ENCODE results near the gene BBIP1.
"Not testable (repeated sequence)": the region's sequence is repeated elsewhere in the genome, so short reads cannot be mapped to it uniquely, and the experiment has no call there.

Gene BBIP1

DNA sequence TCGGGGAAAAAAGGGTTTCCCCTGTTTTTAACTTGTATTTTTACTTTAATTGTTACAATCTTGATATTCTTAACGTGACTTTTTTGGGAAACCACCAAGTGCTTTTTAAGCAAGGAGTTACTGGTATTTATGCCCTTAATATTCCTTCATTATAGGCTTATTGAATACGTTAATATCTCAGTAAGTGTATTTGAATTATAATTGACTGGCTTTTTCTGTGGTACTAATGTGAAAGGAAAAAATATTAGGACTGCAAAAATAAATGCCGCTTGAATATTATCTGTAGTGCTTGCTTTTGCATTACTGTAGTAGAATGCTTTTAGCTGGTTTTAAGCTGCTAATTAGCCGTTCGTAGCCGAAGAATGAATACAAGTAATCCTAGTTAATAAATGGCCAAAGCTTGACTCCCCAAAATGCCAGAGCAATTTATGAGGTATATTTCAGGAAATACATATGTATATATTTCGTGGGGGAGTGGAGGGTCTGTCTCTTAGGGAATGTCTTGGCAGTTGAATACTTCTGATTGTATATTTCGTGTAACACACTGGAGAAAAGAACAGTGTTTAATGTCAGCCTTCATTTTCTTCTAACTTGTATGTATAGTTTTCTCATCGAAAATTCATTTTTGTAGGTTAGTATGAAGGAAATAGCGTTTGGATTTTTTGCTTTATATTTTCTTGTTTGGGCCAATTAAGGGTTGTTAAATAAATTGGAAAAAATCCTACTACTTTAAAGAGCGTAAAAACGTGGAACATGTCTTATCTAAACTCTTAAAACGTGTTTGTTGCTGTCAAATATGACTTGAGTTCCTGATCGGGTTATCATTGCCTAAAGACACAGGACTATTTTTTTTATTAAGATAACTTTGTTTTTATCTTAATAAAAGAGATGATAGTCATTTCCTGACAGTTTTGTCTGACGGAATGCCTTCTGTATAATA lies 45.7 kb downstream of the BBIP1 start:
- Histone ChIP-seq H3K9ac (ENCODE audit: low read length) (peak overlapping the region; percentile 87), H3K4me3 (ENCODE audit: low read length) (peak overlapping the region; percentile 44), H3K27me3 (ENCODE audit: control insufficient read depth, insufficient read depth, low read length) (no peaks in the 10 kb centered on the region), H3K4me1 (ENCODE audit: control insufficient read depth, insufficient read depth, low read length) (peaks cover 15% of the 10 kb centered on the region), H3K9me3 (ENCODE audit: control insufficient read depth, low read length) (no peaks in the 10 kb centered on the region), H3K36me3 (ENCODE audit: control insufficient read depth, insufficient read depth, low read length) (no peaks in the 10 kb centered on the region)

DNA sequence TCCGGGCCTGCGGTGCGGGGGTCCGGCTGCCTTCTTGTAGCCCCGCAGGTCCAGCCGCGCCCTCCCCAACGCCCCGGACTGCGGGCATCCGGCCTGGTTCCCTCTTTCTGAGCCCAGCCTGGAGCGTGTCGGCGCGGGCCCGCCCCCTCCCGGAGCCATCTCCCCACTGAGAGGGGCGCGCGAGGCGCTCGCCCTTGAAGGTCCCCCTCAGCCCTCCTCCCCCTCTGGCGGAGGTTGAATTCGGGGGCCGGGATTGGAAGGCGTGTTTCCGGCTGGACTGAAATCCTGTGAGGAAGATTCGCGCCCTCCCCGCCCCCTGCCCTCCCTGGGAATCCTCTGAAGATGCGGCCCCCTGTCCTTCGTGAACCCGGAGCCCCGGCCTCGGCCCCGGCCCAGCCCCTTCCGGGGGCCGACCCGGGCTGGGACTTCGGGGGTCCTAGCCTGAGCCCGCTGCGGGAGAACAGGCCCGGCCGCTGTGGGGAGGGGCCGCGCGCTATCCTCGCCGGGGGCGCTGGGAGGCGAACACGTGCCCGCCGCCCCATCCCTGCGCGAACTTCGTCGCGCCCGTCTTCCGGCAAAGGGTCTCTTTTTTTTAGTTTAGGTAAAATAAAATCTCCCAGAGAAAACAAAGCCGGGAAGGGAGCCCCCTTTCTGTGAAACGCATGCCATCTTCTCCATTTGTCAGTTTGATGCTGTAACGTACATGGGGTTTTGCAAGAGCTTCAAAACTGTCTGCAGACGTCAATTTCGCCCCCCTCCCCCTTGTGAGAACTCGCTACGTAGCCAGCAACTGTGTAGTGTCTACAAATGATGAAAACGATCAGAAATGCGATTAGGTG lies 46.6 kb downstream of the BBIP1 start:
- H3K27me3 ChIP-seq (ENCODE audit: control insufficient read depth, insufficient read depth, low read length) = no peaks in the 10 kb centered on the region
- H3K36me3 ChIP-seq (ENCODE audit: control insufficient read depth, insufficient read depth, low read length) = no peaks in the 10 kb centered on the region
- peak overlapping the region; percentile 87 for H3K9ac ChIP-seq (ENCODE audit: low read length)
- peak overlapping the region; percentile 44 for H3K4me3 ChIP-seq (ENCODE audit: low read length)
- peaks cover 17% of the 10 kb centered on the region for H3K4me1 ChIP-seq (ENCODE audit: control insufficient read depth, insufficient read depth, low read length)
- no peaks in the 10 kb centered on the region for H3K9me3 ChIP-seq (ENCODE audit: control insufficient read depth, low read length)

DNA sequence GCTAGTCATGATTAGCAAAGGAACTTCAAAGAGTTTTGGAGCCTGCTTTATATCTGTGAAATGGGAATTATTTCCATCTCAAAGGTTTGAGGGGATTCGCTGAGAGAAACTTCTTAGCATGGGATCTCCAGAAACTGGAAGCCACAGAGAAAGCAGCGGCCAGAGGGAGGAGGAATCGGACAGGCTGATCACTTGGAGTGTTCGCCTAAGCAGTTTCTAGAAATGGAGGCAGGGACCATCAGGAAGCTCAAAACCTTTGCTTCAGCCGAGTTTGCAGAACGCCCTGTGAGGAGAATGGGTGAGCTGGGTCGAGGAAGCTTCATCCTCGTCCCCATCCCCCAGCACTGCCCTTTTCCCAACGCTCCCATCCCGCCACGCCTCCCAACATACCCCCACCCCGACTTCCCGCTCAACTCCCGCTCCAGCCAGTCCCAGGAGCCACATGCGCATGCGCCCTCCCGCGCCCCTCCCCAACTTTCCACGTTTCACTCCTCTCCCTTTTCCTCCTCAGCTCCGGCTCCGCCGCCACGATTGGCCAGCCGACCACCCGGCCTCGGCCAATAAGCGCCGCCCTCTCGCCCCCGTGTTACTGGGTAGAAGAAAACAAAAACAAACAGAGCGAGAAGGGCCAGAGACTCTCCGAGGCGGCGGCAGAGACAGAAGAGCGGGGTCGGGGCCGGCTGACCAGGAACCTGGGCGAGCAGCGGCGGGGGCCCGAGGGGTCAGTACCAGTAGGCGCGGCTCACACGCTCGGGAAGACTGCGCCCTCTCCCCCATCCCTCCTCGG lies 47.5 kb downstream of the BBIP1 start, which contains the start of gene PDCD4:
Gene PDCD4 (plus strand): TSS at position 631 of the 787 bp plus-strand sequence. CDS start 4,100 bp downstream, outside the sequence.
- H3K9me3 ChIP-seq (ENCODE audit: control insufficient read depth, low read length) = no peaks in the 10 kb centered on the region
- no peaks in the 10 kb centered on the region for H3K36me3 ChIP-seq (ENCODE audit: control insufficient read depth, insufficient read depth, low read length)
- no peaks in the 10 kb centered on the region for H3K27me3 ChIP-seq (ENCODE audit: control insufficient read depth, insufficient read depth, low read length)
- H3K4me3 ChIP-seq (ENCODE audit: low read length) = peak within 1 kb of the TSS; percentile 44
- H3K4me1 ChIP-seq (ENCODE audit: control insufficient read depth, insufficient read depth, low read length) = peaks cover 26% of the 10 kb centered on the region
- peak within 1 kb of the TSS; percentile 87 for H3K9ac ChIP-seq (ENCODE audit: low read length)

DNA sequence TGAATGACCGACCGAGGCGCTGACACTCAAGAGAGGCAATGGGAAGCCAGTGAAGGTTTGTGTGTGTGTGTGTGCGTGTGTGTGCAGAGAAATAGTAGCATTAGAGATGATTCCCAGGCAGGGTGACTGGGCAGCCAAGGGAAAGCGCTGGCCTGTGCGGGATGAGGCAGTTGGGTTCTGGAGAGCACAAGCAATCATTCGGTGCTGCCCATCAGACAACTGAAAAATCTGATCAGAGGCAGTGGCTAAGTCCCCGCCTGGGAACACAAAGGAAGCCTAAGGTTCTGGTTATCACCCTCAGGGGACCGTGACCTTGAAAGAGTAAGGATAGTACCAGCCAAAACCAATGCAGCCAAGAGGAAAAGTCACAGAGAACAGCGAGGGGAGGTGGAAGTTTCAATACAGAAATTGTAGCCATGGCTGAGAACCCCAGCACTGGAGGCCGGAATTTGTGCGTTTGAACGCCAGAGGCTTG lies 48.1 kb downstream of the BBIP1 start:
- H3K4me1 ChIP-seq (ENCODE audit: control insufficient read depth, insufficient read depth, low read length) = peaks cover 32% of the 10 kb centered on the region

DNA sequence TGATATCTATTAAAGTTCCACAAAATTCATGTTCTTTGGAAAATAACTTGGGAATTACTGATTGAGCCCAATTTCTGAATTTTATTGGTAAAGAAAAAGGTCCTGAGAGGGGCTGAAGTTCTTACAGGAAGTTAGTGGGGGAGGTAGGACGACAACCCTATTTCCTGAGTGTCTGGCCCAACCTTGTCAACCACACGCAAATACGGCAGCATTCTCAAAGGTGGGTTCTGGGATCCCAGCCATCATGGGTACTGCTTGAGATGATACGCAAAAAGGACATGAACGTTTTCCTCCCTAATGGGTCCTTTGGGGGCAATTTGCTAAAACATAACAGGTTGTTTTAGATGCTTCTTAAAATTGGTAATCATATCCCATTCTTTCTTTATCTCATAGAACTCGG lies 50.0 kb downstream of the BBIP1 start:
- Histone ChIP-seq H3K27me3 (ENCODE audit: control insufficient read depth, insufficient read depth, low read length) (no peaks in the 10 kb centered on the region), H3K36me3 (ENCODE audit: control insufficient read depth, insufficient read depth, low read length) (no peaks in the 10 kb centered on the region), H3K9me3 (ENCODE audit: control insufficient read depth, low read length) (no peaks in the 10 kb centered on the region), H3K4me1 (ENCODE audit: control insufficient read depth, insufficient read depth, low read length) (peaks cover 51% of the 10 kb centered on the region), H3K4me3 (ENCODE audit: low read length) (no peak overlapping the region), H3K9ac (ENCODE audit: low read length) (no peak overlapping the region)

More for the DNA sequence above, 48.1 kb downstream of the BBIP1 start:
- Histone ChIP-seq H3K27me3 (ENCODE audit: control insufficient read depth, insufficient read depth, low read length) (no peaks in the 10 kb centered on the region), H3K36me3 (ENCODE audit: control insufficient read depth, insufficient read depth, low read length) (no peaks in the 10 kb centered on the region), H3K9ac (ENCODE audit: low read length) (peak overlapping the region; percentile 87), H3K9me3 (ENCODE audit: control insufficient read depth, low read length) (no peaks in the 10 kb centered on the region), H3K4me3 (ENCODE audit: low read length) (peak overlapping the region; percentile 39)

DNA sequence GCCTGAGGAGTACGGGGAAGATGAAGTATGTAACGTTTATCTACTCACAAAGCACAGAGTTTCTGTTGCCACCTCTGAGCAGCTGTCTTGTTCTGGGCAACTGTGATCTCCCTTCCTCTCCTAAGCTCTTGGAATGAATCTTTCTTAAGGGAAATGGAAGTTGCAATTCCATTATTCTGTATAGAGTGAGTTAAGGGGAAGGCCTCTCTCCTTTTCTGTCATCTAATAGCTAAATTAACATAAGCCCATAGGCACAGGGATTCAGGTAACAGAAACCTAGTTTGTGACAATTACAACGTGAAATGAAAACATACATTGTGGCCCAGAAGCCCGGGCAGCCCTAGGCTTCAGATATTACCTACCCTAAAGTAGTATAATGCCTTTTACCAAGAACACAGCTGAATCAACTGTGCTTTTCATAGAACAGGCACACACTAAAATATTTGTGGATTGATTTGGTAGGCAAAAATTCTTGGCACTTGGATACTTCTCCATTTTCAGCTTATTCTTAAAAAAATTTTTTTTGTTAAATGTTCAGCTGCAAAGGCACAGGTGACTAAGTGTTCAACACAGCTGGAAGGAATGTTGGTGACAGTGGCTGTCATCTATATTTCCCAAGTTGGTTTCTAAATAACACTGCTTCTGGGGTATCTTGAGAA lies 51.0 kb downstream of the BBIP1 start:
- no peaks in the 10 kb centered on the region for H3K27me3 ChIP-seq (ENCODE audit: control insufficient read depth, insufficient read depth, low read length)
- H3K4me1 ChIP-seq (ENCODE audit: control insufficient read depth, insufficient read depth, low read length) = peaks cover 54% of the 10 kb centered on the region
- no peak overlapping the region for H3K9ac ChIP-seq (ENCODE audit: low read length)
- no peak overlapping the region for H3K4me3 ChIP-seq (ENCODE audit: low read length)
- H3K9me3 ChIP-seq (ENCODE audit: control insufficient read depth, low read length) = no peaks in the 10 kb centered on the region
- no peaks in the 10 kb centered on the region for H3K36me3 ChIP-seq (ENCODE audit: control insufficient read depth, insufficient read depth, low read length)

DNA sequence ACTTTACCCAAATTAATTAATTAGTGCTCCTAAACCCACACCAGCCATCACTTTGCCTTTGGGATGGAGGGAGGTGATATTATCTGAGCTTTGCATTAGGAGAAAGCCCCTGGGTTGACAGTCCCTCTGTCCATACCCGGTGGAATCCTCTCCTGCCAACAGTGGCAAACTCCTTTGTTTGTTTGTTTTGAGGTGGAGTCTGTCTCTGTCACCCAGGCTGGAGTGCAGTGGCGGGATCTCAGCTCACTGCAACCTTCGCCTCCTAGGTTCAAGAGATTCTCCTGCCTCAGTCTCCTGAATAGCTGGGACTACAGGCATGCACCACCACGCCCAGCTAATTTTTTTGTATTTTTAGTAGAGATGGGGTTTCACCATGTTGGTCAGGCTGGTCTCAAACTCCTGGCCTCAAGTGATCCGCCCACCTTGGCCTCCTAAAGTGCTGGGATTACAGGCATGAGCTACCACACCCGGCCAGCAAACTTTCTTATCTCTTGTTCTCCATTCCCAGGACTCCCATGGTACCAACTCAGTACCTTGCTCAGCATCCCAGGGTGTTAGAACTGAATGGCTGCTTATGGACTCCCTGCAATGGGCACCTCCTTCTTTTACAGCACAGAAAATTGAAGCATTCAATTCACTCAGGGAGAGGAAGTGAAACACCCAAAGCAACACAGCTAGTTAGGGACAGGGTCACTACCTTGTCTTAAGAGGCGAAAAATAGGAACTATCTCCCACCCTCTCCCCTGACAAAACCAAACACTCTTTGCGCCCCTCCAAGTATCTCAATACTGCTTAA lies 51.8 kb downstream of the BBIP1 start:
- H3K4me3 ChIP-seq (ENCODE audit: low read length); H3K9me3 ChIP-seq (ENCODE audit: control insufficient read depth, low read length): not testable (repeated sequence)
- H3K4me1 ChIP-seq (ENCODE audit: control insufficient read depth, insufficient read depth, low read length) = peaks cover 55% of the 10 kb centered on the region

DNA sequence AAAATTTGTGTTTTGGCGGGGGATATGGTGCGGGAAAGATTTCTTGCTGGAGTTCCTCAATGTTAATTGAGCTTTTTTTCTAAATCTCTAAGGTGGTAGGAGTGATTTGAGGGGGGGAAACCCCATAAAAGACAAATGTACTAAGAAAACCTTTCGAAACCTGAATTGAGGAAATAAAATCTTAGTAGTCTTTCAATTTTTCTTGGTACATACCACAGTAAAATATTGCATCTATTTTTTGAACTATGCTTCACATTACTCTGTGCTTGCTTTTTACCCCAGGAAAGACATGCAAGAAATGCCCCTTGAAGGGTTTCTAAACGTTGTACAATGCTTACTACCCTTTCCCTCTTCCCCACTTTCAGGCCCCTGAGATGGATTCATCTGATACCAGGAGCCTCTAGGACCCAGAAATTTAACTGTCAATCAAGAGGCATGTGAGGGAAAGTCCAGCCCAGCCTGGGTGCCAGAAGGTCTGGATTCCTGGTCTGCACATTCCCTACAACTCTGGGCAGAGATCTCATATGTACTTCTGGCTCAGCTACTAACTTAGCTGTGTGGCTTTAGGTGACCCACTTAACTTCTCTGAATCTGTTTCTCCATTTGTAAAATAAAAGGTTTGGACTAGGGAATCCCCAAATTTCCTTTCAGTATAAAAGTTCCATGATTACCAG lies 53.0 kb downstream of the BBIP1 start:
- Histone ChIP-seq H3K4me1 (ENCODE audit: control insufficient read depth, insufficient read depth, low read length) (peaks cover 53% of the 10 kb centered on the region), H3K27me3 (ENCODE audit: control insufficient read depth, insufficient read depth, low read length) (no peaks in the 10 kb centered on the region), H3K4me3 (ENCODE audit: low read length) (no peak overlapping the region), H3K9me3 (ENCODE audit: control insufficient read depth, low read length) (no peaks in the 10 kb centered on the region), H3K9ac (ENCODE audit: low read length) (peak overlapping the region; percentile 32), H3K36me3 (ENCODE audit: control insufficient read depth, insufficient read depth, low read length) (no peaks in the 10 kb centered on the region)

More for the DNA sequence above, 51.8 kb downstream of the BBIP1 start:
- not testable (repeated sequence) for H3K9ac ChIP-seq (ENCODE audit: low read length); H3K36me3 ChIP-seq (ENCODE audit: control insufficient read depth, insufficient read depth, low read length); H3K27me3 ChIP-seq (ENCODE audit: control insufficient read depth, insufficient read depth, low read length)

DNA sequence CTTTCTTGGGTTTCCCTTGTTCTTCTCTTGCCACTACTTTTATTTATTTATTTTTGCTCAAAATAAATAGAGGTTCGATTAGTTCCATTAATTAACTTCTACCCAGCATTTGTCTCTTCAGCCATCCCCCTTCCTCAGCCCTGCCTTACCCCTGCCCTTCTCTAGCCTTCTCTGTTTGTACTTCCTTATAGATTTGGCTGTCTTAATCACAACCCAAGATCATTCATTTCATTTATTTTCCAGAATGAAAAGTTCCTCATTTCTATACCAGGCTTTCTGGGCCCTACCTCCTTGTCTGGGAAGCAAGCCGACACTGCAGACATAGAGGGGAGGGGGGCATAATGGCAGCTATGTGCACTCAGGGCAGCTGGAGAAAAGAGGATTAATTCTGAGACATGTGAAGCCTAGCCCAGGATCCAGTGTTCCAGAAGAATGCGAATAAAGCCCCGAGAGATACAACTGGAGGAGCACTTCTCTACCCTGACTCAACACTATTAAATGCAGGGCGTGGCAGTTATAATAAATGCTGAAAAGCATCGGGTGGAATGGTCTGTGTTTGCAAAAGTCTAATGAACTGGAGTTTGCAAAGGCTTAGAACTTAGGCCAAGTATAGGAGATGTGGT lies 53.7 kb downstream of the BBIP1 start:
- Histone ChIP-seq H3K27me3 (ENCODE audit: control insufficient read depth, insufficient read depth, low read length) (no peaks in the 10 kb centered on the region), H3K4me1 (ENCODE audit: control insufficient read depth, insufficient read depth, low read length) (peaks cover 55% of the 10 kb centered on the region), H3K36me3 (ENCODE audit: control insufficient read depth, insufficient read depth, low read length) (no peaks in the 10 kb centered on the region), H3K9ac (ENCODE audit: low read length) (peak overlapping the region; percentile 32), H3K4me3 (ENCODE audit: low read length) (no peak overlapping the region), H3K9me3 (ENCODE audit: control insufficient read depth, low read length) (no peaks in the 10 kb centered on the region)

DNA sequence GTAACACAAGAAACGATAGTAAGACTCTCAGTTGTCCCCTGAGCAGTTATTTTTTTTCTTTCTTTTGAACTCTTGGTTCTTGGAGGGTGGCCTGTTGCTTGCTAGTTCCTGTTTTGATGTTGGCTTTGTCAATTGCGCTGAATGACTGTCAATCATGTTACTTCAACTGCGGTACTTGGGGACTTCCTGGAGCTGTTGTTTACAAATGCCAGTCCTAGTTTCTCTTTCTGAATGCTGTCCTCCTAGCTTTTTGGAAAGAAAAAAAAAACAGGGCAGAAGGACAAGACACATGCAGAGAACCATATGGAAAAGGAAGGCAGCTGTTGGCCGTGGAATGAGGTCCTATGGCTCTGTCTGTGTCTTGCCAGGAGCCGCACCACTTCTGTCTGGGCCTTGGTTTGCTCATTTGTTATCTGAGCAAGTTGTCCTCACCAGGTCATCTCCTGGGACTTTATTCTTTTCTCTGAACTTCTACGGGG lies 54.3 kb downstream of the BBIP1 start:
- Histone ChIP-seq H3K4me3 (ENCODE audit: low read length) (no peak overlapping the region), H3K36me3 (ENCODE audit: control insufficient read depth, insufficient read depth, low read length) (no peaks in the 10 kb centered on the region), H3K9ac (ENCODE audit: low read length) (peak overlapping the region; percentile 32), H3K4me1 (ENCODE audit: control insufficient read depth, insufficient read depth, low read length) (peaks cover 61% of the 10 kb centered on the region), H3K9me3 (ENCODE audit: control insufficient read depth, low read length) (no peaks in the 10 kb centered on the region), H3K27me3 (ENCODE audit: control insufficient read depth, insufficient read depth, low read length) (no peaks in the 10 kb centered on the region)
